ENCODE results near the gene TRIM46. TPM values are rescaled to one million over a fixed set of nuclear protein-coding genes. Genes with fewer than 3 reads are reported as not detected.

TRIM46 gene
- total and polyA plus RNA-seq, 2 of the 13 experiments (the other 11 are each of a cell fraction or from before 2014, with no cell fraction given) = 0.04 to 0.09 TPM

GRCh38 chr1:155127105-155127966 lies 46.3 kb upstream of the TRIM46 start, which contains the start of gene EFNA1 (continued):
- peak; percentile 43 for TF ChIP-seq PHF21A (CRISPR knock-in tag; IDR thresholded peaks at IDR 0.05)
- TF ChIP-seq MNT (IDR thresholded peaks at IDR 0.05) = peak; percentile 93
- TF ChIP-seq IRX3 (CRISPR knock-in tag; IDR thresholded peaks at IDR 0.05; ENCODE audit: borderline replicate concordance, low read depth) = no peak; the same call in 1 of the 2 replicates
- TF ChIP-seq ATF7 (IDR thresholded peaks at IDR 0.05) = peak; percentile 79
- TF ChIP-seq ATF7 (CRISPR knock-in tag; IDR thresholded peaks at IDR 0.05) = peak; percentile 95
- TF ChIP-seq SIN3B (IDR thresholded peaks at IDR 0.05; ENCODE audit: low read length) = peak; percentile 51; the same call in 1 of the 2 replicates
- TF ChIP-seq MIER2 (CRISPR knock-in tag; IDR thresholded peaks at IDR 0.05) = peak; percentile 68; the same call in 1 of the 2 replicates
- no peak for TF ChIP-seq ZNF501 (CRISPR knock-in tag; IDR thresholded peaks at IDR 0.05)
- TF ChIP-seq, protein P1, sequence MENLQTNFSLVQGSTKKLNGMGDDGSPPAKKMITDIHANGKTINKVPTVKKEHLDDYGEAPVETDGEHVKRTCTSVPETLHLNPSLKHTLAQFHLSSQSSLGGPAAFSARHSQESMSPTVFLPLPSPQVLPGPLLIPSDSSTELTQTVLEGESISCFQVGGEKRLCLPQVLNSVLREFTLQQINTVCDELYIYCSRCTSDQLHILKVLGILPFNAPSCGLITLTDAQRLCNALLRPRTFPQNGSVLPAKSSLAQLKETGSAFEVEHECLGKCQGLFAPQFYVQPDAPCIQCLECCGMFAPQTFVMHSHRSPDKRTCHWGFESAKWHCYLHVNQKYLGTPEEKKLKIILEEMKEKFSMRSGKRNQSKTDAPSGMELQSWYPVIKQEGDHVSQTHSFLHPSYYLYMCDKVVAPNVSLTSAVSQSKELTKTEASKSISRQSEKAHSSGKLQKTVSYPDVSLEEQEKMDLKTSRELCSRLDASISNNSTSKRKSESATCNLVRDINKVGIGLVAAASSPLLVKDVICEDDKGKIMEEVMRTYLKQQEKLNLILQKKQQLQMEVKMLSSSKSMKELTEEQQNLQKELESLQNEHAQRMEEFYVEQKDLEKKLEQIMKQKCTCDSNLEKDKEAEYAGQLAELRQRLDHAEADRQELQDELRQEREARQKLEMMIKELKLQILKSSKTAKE (CRISPR knock-in tag; IDR thresholded peaks at IDR 0.05; ENCODE audit: borderline replicate concordance) = peak; percentile 96
- no peak for TF ChIP-seq SRSF9 (IDR thresholded peaks at IDR 0.05; ENCODE audit: borderline replicate concordance, insufficient read depth, low read depth, low read length, poor library complexity, severe bottlenecking)
- peak; percentile 44; the same call in 1 of the 2 replicates for TF ChIP-seq ZNF121 (CRISPR knock-in tag; IDR thresholded peaks at IDR 0.05)
- TF ChIP-seq ZFY (CRISPR knock-in tag; IDR thresholded peaks at IDR 0.05) = peak; percentile 71
- peak; percentile 91 for TF ChIP-seq MYC (CRISPR knock-in tag; IDR thresholded peaks at IDR 0.05; ENCODE audit: borderline replicate concordance)
- peak; percentile 97 for TF ChIP-seq NCOR1 (IDR thresholded peaks at IDR 0.05; ENCODE audit: borderline replicate concordance, low read length)
- TF ChIP-seq PITX1 (CRISPR knock-in tag; IDR thresholded peaks at IDR 0.05) = peak; percentile 85
- TF ChIP-seq NR3C1 (CRISPR knock-in tag; IDR thresholded peaks at IDR 0.05) = no peak
- no peak; the same call in none of the 2 replicates for TF ChIP-seq POLR2AphosphoS2 (IDR thresholded peaks at IDR 0.05; ENCODE audit: low read depth, low read length)
- TF ChIP-seq ZBTB7A (CRISPR knock-in tag; IDR thresholded peaks at IDR 0.05) = peak; percentile 78; the same call in 1 of the 2 replicates
- peak; percentile 96 for TF ChIP-seq CEBPG (CRISPR knock-in tag; IDR thresholded peaks at IDR 0.05)
- TF ChIP-seq ISX (CRISPR knock-in tag; conservative IDR thresholded peaks at IDR 0.05) = no peak
